H9 (cell line): ENCODE measurements around the gene TSPEAR. TPM values are rescaled to one million over a fixed set of nuclear protein-coding genes. Genes with fewer than 3 reads are reported as not detected.

Experiments
- DNase-seq: peaks from one replicate; pipeline ENCODE4 v3.0.0-alpha.2; 2017
- H2AFZ ChIP-seq: one replicate; pipeline ENCODE4 v1.6.1; 2013; ENCODE audit warnings: mild to moderate bottlenecking, low read length, control low read depth, moderate library complexity
- H2AK5ac ChIP-seq: 2 replicates; pipeline ENCODE4 v1.6.1; 2013; ENCODE audit warnings: low read length, control low read depth, mixed read lengths; ENCODE audit not compliant: insufficient read length
- H2BK120ac ChIP-seq: one replicate; pipeline ENCODE4 v1.6.1; 2013; ENCODE audit warnings: low read depth, mild to moderate bottlenecking, low read length, control low read depth, inconsistent platforms; ENCODE audit not compliant: poor library complexity, severe bottlenecking
- H2BK12ac ChIP-seq: 2 replicates; pipeline ENCODE4 v1.6.1; 2013; ENCODE audit warnings: low read length, control low read depth, mixed read lengths, low read depth; ENCODE audit not compliant: insufficient read length
- H2BK15ac ChIP-seq: 2 replicates; pipeline ENCODE4 v1.6.1; 2013; ENCODE audit warnings: low read depth, low read length, control low read depth
- H2BK20ac ChIP-seq: one replicate; pipeline ENCODE4 v1.6.1; 2013; ENCODE audit warnings: low read depth, mild to moderate bottlenecking, low read length, control low read depth, inconsistent platforms; ENCODE audit not compliant: poor library complexity, severe bottlenecking
- H2BK5ac ChIP-seq: 2 replicates; pipeline ENCODE4 v1.6.1; 2013; ENCODE audit warnings: low read length, control low read depth, mixed read lengths; ENCODE audit not compliant: insufficient read length
- H3K14ac ChIP-seq: 2 replicates; pipeline ENCODE4 v1.6.1; 2013; ENCODE audit warnings: low read length, control low read depth; ENCODE audit not compliant: insufficient read depth
- H3K18ac ChIP-seq: 2 replicates; pipeline ENCODE4 v1.6.1; 2013; ENCODE audit warnings: low read depth, mild to moderate bottlenecking, mixed read lengths, low read length, control low read depth; ENCODE audit not compliant: insufficient read length
- H3K23ac ChIP-seq: 2 replicates; pipeline ENCODE4 v1.6.1; 2013; ENCODE audit warnings: low read length, control low read depth, mixed read lengths, low read depth; ENCODE audit not compliant: insufficient read length
- H3K23me2 ChIP-seq: 2 replicates; pipeline ENCODE4 v1.6.1; 2013; ENCODE audit warnings: low read depth, mild to moderate bottlenecking, mixed read lengths, low read length, control low read depth; ENCODE audit not compliant: insufficient read length, poor library complexity, severe bottlenecking
- H3K27ac ChIP-seq: 2 replicates; pipeline ENCODE4 v1.5.1; 2013; ENCODE audit warnings: low read length, control low read depth, mixed read lengths, low read depth; ENCODE audit not compliant: insufficient read length
- H3K27me3 ChIP-seq: 2 replicates; pipeline ENCODE4 v1.6.1; 2013; ENCODE audit warnings: low read length, control low read depth, inconsistent platforms; ENCODE audit not compliant: insufficient read depth
- H3K4ac ChIP-seq: 2 replicates; pipeline ENCODE4 v1.6.1; 2013; ENCODE audit warnings: low read depth, mild to moderate bottlenecking, control low read depth, inconsistent platforms, low read length, moderate library complexity
- H3K4me1 ChIP-seq: 2 replicates; pipeline ENCODE4 v1.6.1; 2013; ENCODE audit warnings: low read length, control low read depth, inconsistent platforms; ENCODE audit not compliant: insufficient read depth
- H3K4me2 ChIP-seq: 2 replicates; pipeline ENCODE4 v1.6.1; 2013; ENCODE audit warnings: low read length, control low read depth, mixed read lengths; ENCODE audit not compliant: insufficient read length, insufficient read depth
- H3K56ac ChIP-seq: 2 replicates; pipeline ENCODE4 v1.6.1; 2013; ENCODE audit warnings: low read depth, mild to moderate bottlenecking, mixed read lengths, low read length, control low read depth; ENCODE audit not compliant: insufficient read length
- H3K79me1 ChIP-seq: 2 replicates; pipeline ENCODE4 v1.6.1; 2013; ENCODE audit warnings: low read depth, mild to moderate bottlenecking, moderate library complexity, low read length, control low read depth, inconsistent platforms; ENCODE audit not compliant: insufficient read depth, poor library complexity, severe bottlenecking
- H3K79me2 ChIP-seq: 2 replicates; pipeline ENCODE4 v1.6.1; 2013; ENCODE audit warnings: low read length, control low read depth, inconsistent platforms; ENCODE audit not compliant: insufficient read depth
- H3K9ac ChIP-seq: 2 replicates; pipeline ENCODE4 v1.6.1; 2013; ENCODE audit warnings: low read length, control low read depth, mixed read lengths; ENCODE audit not compliant: insufficient read length; ENCODE audit errors: extremely low read depth
- H3K9me3 ChIP-seq: one replicate; pipeline ENCODE4 v1.6.1; 2013; ENCODE audit warnings: low read depth, low read length, inconsistent platforms; ENCODE audit not compliant: control insufficient read depth
- H3T11ph ChIP-seq: one replicate; pipeline ENCODE4 v1.6.1; 2013; ENCODE audit warnings: mild to moderate bottlenecking, low read length, control low read depth, inconsistent platforms
- H4K20me1 ChIP-seq: one replicate; pipeline ENCODE4 v1.6.1; 2013; ENCODE audit not compliant: control insufficient read depth, insufficient read length, insufficient read depth
- H4K5ac ChIP-seq: 2 replicates; pipeline ENCODE4 v1.6.1; 2013; ENCODE audit warnings: low read depth, mild to moderate bottlenecking, mixed read lengths, low read length, control low read depth; ENCODE audit not compliant: insufficient read length
- H4K8ac ChIP-seq: replicated peaks from 2 replicates; pipeline ENCODE4 v1.6.1; 2013; ENCODE audit warnings: low read length, control low read depth, mixed read lengths, low read depth; ENCODE audit not compliant: insufficient read length
- H4K91ac ChIP-seq: 2 replicates; pipeline ENCODE4 v1.6.1; 2013; ENCODE audit warnings: low read depth, mild to moderate bottlenecking, moderate library complexity, mixed read lengths, low read length, control low read depth; ENCODE audit not compliant: insufficient read length
- H3K27ac Mint-ChIP-seq, 3 experiments: 2 replicates in 2 of 3; 3 replicates in 1 of 3; pipeline ENCODE4 v1.8.0; 2020 to 2021; ENCODE audit warnings: mixed read lengths in 3 of 3, mild to moderate bottlenecking in 1 of 3, moderate library complexity in 1 of 3
- H3K27me3 Mint-ChIP-seq: 2 replicates; pipeline ENCODE4 v1.8.0; 2021; ENCODE audit warnings: low read depth, mild to moderate bottlenecking, moderate library complexity, mixed read lengths
- H3K36me3 Mint-ChIP-seq, 3 experiments: 2 replicates in 2 of 3; 3 replicates in 1 of 3; pipeline ENCODE4 v1.8.0; 2020 to 2021; ENCODE audit warnings: low read depth in 3 of 3, mixed read lengths in 3 of 3; ENCODE audit not compliant: insufficient read depth in 1 of 3
- H3K4me1 Mint-ChIP-seq, 2 experiments: 2 replicates each; pipeline ENCODE4 v1.8.0; 2020; ENCODE audit warnings: mixed read lengths in 2 of 2
- H3K4me3 Mint-ChIP-seq, 2 experiments: 2 replicates in 1 of 2; 3 replicates in 1 of 2; pipeline ENCODE4 v1.8.0; 2020 to 2021; ENCODE audit warnings: mild to moderate bottlenecking in 2 of 2, mixed read lengths in 2 of 2, moderate library complexity in 1 of 2
- H3K9me3 Mint-ChIP-seq, 2 experiments: 2 replicates in 1 of 2; 3 replicates in 1 of 2; pipeline ENCODE4 v1.8.0; 2020; ENCODE audit warnings: mild to moderate bottlenecking in 2 of 2, mixed read lengths in 2 of 2, moderate library complexity in 1 of 2
- CTCF ChIP-seq: fragments of 200-600 bp; sonication (generic); conservative IDR thresholded peaks from 3 replicates; pipeline ENCODE4 v1.8.0; 2021; ENCODE audit warnings: antibody characterized with exemption, mild to moderate bottlenecking
- WGBS: extraction: QIAGEN DNeasy Blood & Tissue Kit; methylation state at CpG from one replicate; pipeline ENCODE4 v1.1.7; 2013; ENCODE audit warnings: missing lambda C conversion rate, low lambda C conversion rate, mixed read lengths; ENCODE audit not compliant: insufficient read length; ENCODE audit errors: extremely low coverage; 5-methylcytosine and 5-hydroxymethylcytosine counted together
- total RNA-seq: library from RNA; stranded (reverse); gene quantifications from 2 replicates; pipeline ENCODE4 v1.2.1, GENCODE V29; 2021

The TSPEAR gene
- total RNA-seq, 1 experiment from 2014 or later, result 1.3 TPM

GRCh38 chr21:44748621-44749020 lies 37.2 kb upstream of the TSPEAR start:
- peaks cover 18 to 27% of the 10 kb centered on the region in 2 experiments for H3K9me3 Mint-ChIP-seq
- no peak overlapping the region for H4K8ac ChIP-seq
- peak overlapping the region; percentile 68 for H3K14ac ChIP-seq
- no peak overlapping the region for H4K91ac ChIP-seq
- no peak overlapping the region for H3K27ac ChIP-seq
- H3K79me2 ChIP-seq, result no peaks in the 10 kb centered on the region
- peak overlapping the region in 2 of 3 experiments; percentile 81 to 95; a peak in 4 of 7 replicates for H3K27ac Mint-ChIP-seq
- H2BK5ac ChIP-seq, result no peak overlapping the region
- peak overlapping the region; percentile 42 for H3K4me2 ChIP-seq
- H3K9ac ChIP-seq, result no peak overlapping the region
- H2BK120ac ChIP-seq, result no peak overlapping the region
- no peak overlapping the region for H2AFZ ChIP-seq
- H2BK20ac ChIP-seq, result no peak overlapping the region
- H2AK5ac ChIP-seq, result no peak overlapping the region
- H3K27me3 Mint-ChIP-seq, result peaks cover 15% of the 10 kb centered on the region
- no peak for TF ChIP-seq CTCF
- no peak overlapping the region for H4K5ac ChIP-seq
- peak overlapping the region; percentile 57 to 77 for H3K4me3 Mint-ChIP-seq
- H2BK12ac ChIP-seq, result no peak overlapping the region
- H3K79me1 ChIP-seq, result no peaks in the 10 kb centered on the region
- no peak overlapping the region for H3K4ac ChIP-seq
- H3T11ph ChIP-seq, result no peak overlapping the region
- H3K23me2 ChIP-seq, result peaks cover 5% of the 10 kb centered on the region
- no peaks in the 10 kb centered on the region for H3K27me3 ChIP-seq
- no peaks in the 10 kb centered on the region for H4K20me1 ChIP-seq
- no peak overlapping the region for H3K23ac ChIP-seq
- no peak overlapping the region for H3K56ac ChIP-seq
- H2BK15ac ChIP-seq, result no peak overlapping the region
- no CpG with 5 or more reads among the region's 16 CpGs for WGBS
- peaks cover 8% of the 10 kb centered on the region for H3K9me3 ChIP-seq
- peaks cover 37 to 46% of the 10 kb centered on the region in 2 experiments for H3K4me1 Mint-ChIP-seq
- H3K4me1 ChIP-seq, result peaks cover 3% of the 10 kb centered on the region; the same call in 1 of the 2 replicates
- H3K36me3 Mint-ChIP-seq, result peaks cover 4 to 11% (median 8%) of the 10 kb centered on the region in 3 experiments
- peak overlapping the region; percentile 29 for H3K18ac ChIP-seq
- peak; percentile 95 for DNase-seq
